Measurements from ENCODE around the gene TTC7B.

Gene TTC7B

DNA sequence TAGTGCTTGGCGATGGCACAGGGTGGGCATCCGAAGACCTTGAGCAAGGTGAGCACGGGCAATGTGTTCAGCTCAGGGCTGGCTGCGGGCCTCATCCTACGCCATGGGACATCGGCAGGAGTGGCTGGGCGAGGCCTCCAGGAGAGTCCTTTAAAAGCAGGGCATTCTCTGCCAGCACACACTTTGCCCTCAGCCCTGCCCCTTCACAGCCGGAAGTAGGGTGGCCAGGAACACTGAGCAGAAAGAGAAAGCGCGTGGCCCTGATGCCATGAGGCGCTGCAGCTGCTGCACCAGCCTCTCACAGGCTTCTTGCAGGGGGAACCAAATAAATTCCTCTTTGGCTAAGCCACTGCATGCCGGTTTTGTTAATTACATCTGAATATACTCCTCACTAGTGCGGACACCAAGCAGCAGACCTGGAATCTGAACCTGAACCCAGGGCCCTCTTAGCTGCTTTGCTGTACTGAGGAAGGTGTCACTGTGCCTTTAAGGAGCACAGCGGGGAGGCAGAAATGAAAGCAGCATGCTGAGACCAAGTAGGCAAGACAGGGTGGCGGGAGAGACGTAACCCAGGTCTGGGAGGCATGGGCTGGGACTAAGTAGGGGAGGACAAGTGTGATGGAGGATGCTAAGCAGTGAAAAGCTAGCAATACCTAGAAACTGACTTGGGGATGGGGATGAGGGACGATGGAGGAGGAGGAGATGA, 155.2 kb downstream of the TTC7B start:
- Histone ChIP-seq H3K36me3 (ENCODE audit: control insufficient read depth, insufficient read depth, low read length) (no peaks in the 10 kb centered on the region), H3K27ac (ENCODE audit: insufficient read depth, low read length, poor library complexity, severe bottlenecking) (no peak overlapping the region), H3K27me3 (replicated peaks; ENCODE audit: control insufficient read depth, insufficient read depth, low read length, poor library complexity, severe bottlenecking) (no peaks in the 10 kb centered on the region), H3K9me3 (ENCODE audit: control insufficient read depth, low read length) (no peaks in the 10 kb centered on the region), H3K4me1 (ENCODE audit: control insufficient read depth, insufficient read depth, low read length, poor library complexity, severe bottlenecking) (no peaks in the 10 kb centered on the region), H3K4me3 (ENCODE audit: insufficient read depth, low read depth, low read length, poor library complexity, severe bottlenecking) (no peak overlapping the region)
- DNase-seq: no peak

DNA sequence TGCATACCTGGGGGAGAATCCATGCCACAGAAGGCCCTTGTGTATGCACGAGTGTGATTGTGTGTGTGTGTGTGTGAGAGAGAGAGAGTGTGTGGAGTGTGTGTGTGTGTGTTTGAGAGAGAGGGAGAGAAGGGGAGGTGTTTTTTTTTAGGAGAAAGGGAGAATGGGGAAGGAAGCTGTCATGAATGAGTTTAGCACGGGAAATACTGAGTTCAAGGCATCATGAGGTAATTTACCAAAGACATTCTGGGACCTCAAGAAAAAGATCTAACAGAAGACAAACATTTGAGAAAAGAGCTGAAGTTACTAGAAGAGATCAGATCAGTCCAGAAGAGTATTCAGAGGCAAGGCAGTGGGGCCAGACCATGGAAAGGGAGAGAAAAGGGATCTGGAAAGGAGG, 157.1 kb downstream of the TTC7B start:
- Histone ChIP-seq H3K27me3 (replicated peaks; ENCODE audit: control insufficient read depth, insufficient read depth, low read length, poor library complexity, severe bottlenecking) (no peaks in the 10 kb centered on the region), H3K4me3 (ENCODE audit: insufficient read depth, low read depth, low read length, poor library complexity, severe bottlenecking) (no peak overlapping the region), H3K27ac (ENCODE audit: insufficient read depth, low read length, poor library complexity, severe bottlenecking) (no peak overlapping the region), H3K4me1 (ENCODE audit: control insufficient read depth, insufficient read depth, low read length, poor library complexity, severe bottlenecking) (no peaks in the 10 kb centered on the region), H3K36me3 (ENCODE audit: control insufficient read depth, insufficient read depth, low read length) (no peaks in the 10 kb centered on the region), H3K9me3 (ENCODE audit: control insufficient read depth, low read length) (no peaks in the 10 kb centered on the region)
- DNase-seq: no peak

DNA sequence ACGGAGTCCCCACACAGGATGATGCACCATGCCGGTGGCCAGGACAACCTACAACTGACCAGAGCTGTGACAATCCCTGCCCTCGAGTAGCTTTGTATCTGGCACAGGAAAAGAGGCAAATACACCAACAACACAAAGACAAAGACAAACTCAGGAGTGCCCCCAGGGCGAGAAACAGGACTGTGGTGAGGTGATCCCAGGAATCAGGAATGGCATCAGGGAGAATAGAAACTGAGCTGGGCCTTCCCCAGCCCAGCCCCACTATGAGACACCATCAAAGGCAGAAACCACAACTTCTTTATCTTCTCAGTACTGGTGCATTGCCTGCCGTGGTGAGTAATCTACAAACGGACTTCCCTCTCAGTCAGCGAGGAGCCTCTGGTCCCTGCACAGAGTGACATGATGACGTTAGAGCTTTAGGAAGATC, 157.7 kb downstream of the TTC7B start:
- no peak for DNase-seq
- Histone ChIP-seq H3K27me3 (replicated peaks; ENCODE audit: control insufficient read depth, insufficient read depth, low read length, poor library complexity, severe bottlenecking) (no peaks in the 10 kb centered on the region), H3K4me1 (ENCODE audit: control insufficient read depth, insufficient read depth, low read length, poor library complexity, severe bottlenecking) (no peaks in the 10 kb centered on the region), H3K4me3 (ENCODE audit: insufficient read depth, low read depth, low read length, poor library complexity, severe bottlenecking) (no peak overlapping the region), H3K36me3 (ENCODE audit: control insufficient read depth, insufficient read depth, low read length) (no peaks in the 10 kb centered on the region), H3K9me3 (ENCODE audit: control insufficient read depth, low read length) (no peaks in the 10 kb centered on the region), H3K27ac (ENCODE audit: insufficient read depth, low read length, poor library complexity, severe bottlenecking) (no peak overlapping the region)

DNA sequence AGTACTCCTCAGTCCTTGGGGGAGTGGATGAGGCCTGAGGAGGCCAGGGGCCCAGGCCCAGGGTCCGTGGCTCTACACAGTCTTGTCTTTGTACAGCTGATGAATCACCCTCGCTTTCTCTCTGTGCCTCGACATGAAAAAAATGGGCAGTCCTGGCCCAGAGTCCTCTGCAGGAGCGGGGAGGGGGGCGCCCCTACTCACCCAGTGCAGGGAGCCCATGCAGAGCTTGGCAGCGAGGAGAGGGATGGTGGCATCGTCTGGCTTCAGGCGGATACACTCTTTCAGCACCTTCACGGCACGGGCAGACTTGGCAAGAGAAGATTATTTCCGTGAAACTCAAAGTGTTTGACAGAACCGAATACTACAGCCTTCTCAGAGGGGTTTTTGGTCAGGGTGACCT, 159.3 kb downstream of the TTC7B start:
- H3K9me3 ChIP-seq (ENCODE audit: control insufficient read depth, low read length): no peaks in the 10 kb centered on the region
- no peaks in the 10 kb centered on the region for H3K27me3 ChIP-seq (replicated peaks; ENCODE audit: control insufficient read depth, insufficient read depth, low read length, poor library complexity, severe bottlenecking)
- H3K4me1 ChIP-seq (ENCODE audit: control insufficient read depth, insufficient read depth, low read length, poor library complexity, severe bottlenecking): no peaks in the 10 kb centered on the region
- no peaks in the 10 kb centered on the region for H3K36me3 ChIP-seq (ENCODE audit: control insufficient read depth, insufficient read depth, low read length)
- no peak overlapping the region for H3K4me3 ChIP-seq (ENCODE audit: insufficient read depth, low read depth, low read length, poor library complexity, severe bottlenecking)
- DNase-seq: no peak
- H3K27ac ChIP-seq (ENCODE audit: insufficient read depth, low read length, poor library complexity, severe bottlenecking): no peak overlapping the region

DNA sequence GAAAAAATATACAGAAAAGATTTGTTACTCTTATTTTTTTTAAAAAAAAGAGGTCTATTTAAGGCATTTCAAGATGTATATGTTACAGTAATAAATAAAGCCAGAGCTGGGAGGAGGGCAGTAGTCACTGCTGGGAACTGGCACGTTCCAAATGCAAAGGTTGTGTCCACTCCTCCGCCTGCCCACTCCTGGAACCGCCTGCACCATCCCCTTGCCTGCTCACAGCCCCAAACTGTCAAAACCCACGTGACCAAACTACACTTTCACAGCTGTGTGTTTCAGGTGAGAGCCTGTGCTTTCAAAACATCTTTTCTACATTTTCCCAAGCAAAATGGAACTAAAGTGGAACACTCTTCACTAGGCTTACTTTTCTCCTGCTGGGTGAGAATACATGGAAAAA, 160.4 kb downstream of the TTC7B start:
- no peak overlapping the region for H3K4me3 ChIP-seq (ENCODE audit: insufficient read depth, low read depth, low read length, poor library complexity, severe bottlenecking)
- H3K36me3 ChIP-seq (ENCODE audit: control insufficient read depth, insufficient read depth, low read length): no peaks in the 10 kb centered on the region
- H3K4me1 ChIP-seq (ENCODE audit: control insufficient read depth, insufficient read depth, low read length, poor library complexity, severe bottlenecking): no peaks in the 10 kb centered on the region
- no peak overlapping the region for H3K27ac ChIP-seq (ENCODE audit: insufficient read depth, low read length, poor library complexity, severe bottlenecking)
- H3K27me3 ChIP-seq (replicated peaks; ENCODE audit: control insufficient read depth, insufficient read depth, low read length, poor library complexity, severe bottlenecking): no peaks in the 10 kb centered on the region
- DNase-seq: no peak
- H3K9me3 ChIP-seq (ENCODE audit: control insufficient read depth, low read length): no peaks in the 10 kb centered on the region

DNA sequence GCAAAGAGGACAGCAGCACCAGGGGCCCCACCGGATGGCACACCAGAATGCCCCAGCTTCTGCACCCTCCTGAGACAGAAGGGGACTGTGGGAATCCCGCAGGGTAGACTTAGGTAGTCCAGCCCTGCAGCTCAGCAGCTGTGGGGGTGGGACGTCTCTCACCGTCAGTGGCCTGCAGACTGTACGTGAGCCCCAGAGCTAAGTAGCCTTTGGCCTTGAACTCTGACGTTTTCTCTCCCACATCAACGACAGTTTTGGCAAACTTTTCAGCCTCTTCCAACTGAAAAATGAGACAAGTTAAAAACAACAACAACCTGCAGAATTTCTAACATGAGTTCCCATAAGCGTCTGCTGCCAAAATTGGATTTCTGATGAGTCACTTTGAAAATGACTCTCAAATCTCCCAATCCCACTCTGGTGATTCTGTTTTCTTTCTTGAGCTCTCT, 161.4 kb downstream of the TTC7B start:
- H3K36me3 ChIP-seq (ENCODE audit: control insufficient read depth, insufficient read depth, low read length): no peaks in the 10 kb centered on the region
- H3K27me3 ChIP-seq (replicated peaks; ENCODE audit: control insufficient read depth, insufficient read depth, low read length, poor library complexity, severe bottlenecking): no peaks in the 10 kb centered on the region
- no peak for DNase-seq
- H3K4me1 ChIP-seq (ENCODE audit: control insufficient read depth, insufficient read depth, low read length, poor library complexity, severe bottlenecking): no peaks in the 10 kb centered on the region
- H3K4me3 ChIP-seq (ENCODE audit: insufficient read depth, low read depth, low read length, poor library complexity, severe bottlenecking): no peak overlapping the region
- H3K27ac ChIP-seq (ENCODE audit: insufficient read depth, low read length, poor library complexity, severe bottlenecking): no peak overlapping the region
- H3K9me3 ChIP-seq (ENCODE audit: control insufficient read depth, low read length): no peaks in the 10 kb centered on the region

DNA sequence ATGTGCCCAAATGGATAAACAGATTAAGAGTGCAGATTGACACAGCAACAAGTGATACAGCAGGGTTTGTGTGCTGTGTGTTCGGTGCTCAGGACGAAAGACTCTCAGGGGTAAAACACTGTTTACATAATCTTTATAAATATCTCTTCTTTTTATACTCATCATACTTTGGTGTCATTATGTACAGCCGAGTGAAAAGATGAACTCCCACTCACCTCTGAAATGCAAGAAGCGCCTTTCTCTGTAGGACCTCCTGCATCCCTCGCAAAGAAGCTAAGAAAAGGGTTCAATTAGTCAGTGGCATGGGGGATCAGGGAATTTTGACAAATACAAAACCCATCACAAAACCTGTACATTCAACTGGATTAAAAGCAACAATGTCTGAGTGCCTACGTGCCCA, 163.6 kb downstream of the TTC7B start:
- no peaks in the 10 kb centered on the region for H3K36me3 ChIP-seq (ENCODE audit: control insufficient read depth, insufficient read depth, low read length)
- no peak overlapping the region for H3K27ac ChIP-seq (ENCODE audit: insufficient read depth, low read length, poor library complexity, severe bottlenecking)
- H3K9me3 ChIP-seq (ENCODE audit: control insufficient read depth, low read length): no peaks in the 10 kb centered on the region
- no peak overlapping the region for H3K4me3 ChIP-seq (ENCODE audit: insufficient read depth, low read depth, low read length, poor library complexity, severe bottlenecking)
- no peak for DNase-seq
- no peaks in the 10 kb centered on the region for H3K27me3 ChIP-seq (replicated peaks; ENCODE audit: control insufficient read depth, insufficient read depth, low read length, poor library complexity, severe bottlenecking)
- H3K4me1 ChIP-seq (ENCODE audit: control insufficient read depth, insufficient read depth, low read length, poor library complexity, severe bottlenecking): no peaks in the 10 kb centered on the region

DNA sequence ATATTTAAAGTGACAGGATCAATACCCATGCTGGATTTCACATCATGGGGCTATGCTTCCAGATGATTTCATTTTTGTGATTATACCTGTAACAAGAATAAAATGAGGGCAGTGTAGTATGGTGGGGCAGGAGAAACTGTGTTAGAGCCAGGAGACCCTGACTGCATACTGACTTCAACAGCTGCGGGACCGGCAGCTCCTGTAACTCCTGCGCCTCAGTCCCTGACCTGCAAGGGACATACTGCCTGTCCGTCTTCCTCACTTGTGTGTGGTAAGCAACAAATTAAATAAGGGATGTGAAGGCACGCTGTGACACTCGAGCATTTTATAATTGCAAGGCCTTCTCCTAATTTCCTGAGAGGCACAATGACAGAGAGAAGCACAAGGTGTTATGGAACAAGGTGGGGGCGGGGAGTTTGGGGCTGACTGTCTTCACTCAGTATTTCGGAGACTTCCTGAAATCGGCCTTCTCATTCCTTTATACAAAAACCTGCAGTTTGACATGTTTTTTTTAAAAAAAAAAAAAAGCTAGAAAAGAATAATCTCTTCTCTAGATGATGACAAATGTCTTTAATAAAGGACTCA, 164.2 kb downstream of the TTC7B start:
- Histone ChIP-seq H3K9me3 (ENCODE audit: control insufficient read depth, low read length) (no peaks in the 10 kb centered on the region), H3K27ac (ENCODE audit: insufficient read depth, low read length, poor library complexity, severe bottlenecking) (no peak overlapping the region), H3K27me3 (replicated peaks; ENCODE audit: control insufficient read depth, insufficient read depth, low read length, poor library complexity, severe bottlenecking) (no peaks in the 10 kb centered on the region), H3K4me1 (ENCODE audit: control insufficient read depth, insufficient read depth, low read length, poor library complexity, severe bottlenecking) (no peaks in the 10 kb centered on the region), H3K36me3 (ENCODE audit: control insufficient read depth, insufficient read depth, low read length) (no peaks in the 10 kb centered on the region), H3K4me3 (ENCODE audit: insufficient read depth, low read depth, low read length, poor library complexity, severe bottlenecking) (no peak overlapping the region)
- DNase-seq: no peak

DNA sequence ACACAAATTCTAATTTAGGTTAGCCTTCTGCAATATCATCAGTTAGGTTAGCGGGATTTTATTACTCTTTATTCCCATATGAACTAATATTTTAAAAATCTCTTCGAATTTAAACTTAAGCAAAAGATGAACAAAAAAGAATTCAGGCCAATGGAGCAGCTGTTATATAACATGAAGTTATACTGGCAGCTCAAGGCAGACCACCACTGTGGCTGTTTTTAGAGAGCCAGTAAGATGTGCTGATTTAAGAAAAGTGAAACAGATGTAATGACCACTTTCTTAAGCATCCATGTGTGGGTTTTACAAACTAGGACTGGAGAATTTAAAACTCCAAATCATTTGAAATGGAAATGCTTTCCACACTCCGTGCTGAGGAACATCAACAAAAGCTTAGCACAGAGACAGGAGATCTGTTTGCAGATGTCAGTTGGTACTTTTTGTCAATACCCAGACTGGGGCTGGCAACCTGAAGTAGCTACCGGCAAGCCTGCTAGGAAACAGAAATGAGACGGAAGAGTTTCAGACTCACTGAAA, 164.9 kb downstream of the TTC7B start:
- Histone ChIP-seq H3K9me3 (ENCODE audit: control insufficient read depth, low read length) (no peaks in the 10 kb centered on the region), H3K27me3 (replicated peaks; ENCODE audit: control insufficient read depth, insufficient read depth, low read length, poor library complexity, severe bottlenecking) (no peaks in the 10 kb centered on the region), H3K4me1 (ENCODE audit: control insufficient read depth, insufficient read depth, low read length, poor library complexity, severe bottlenecking) (no peaks in the 10 kb centered on the region), H3K27ac (ENCODE audit: insufficient read depth, low read length, poor library complexity, severe bottlenecking) (no peak overlapping the region), H3K36me3 (ENCODE audit: control insufficient read depth, insufficient read depth, low read length) (no peaks in the 10 kb centered on the region), H3K4me3 (ENCODE audit: insufficient read depth, low read depth, low read length, poor library complexity, severe bottlenecking) (no peak overlapping the region)
- DNase-seq: no peak

DNA sequence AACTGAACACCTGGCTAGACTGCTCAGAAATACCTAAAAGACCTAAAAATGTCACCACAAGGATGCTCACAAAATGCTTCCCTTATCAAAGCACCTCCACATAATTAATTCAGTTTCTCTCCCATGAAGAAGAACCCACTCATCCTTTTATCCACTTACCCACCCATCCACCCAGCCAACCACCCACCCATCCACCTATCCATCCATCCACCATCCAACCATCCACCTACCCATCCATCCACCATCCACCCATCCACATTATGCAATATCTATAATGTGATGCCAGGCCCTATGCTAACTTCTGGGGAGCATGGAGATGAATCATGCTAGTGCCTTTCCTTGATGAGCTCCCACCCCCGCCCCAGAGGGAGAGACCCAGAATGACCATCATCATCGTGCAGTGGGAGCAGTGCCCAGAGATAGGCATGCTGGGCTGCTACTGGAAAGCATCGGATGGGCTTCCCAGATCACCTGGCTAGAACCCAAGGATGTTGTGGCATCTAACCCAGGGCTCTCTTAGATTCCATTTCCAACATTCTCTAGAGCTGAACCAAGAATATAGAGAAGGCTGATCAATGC, 166.6 kb downstream of the TTC7B start:
- DNase-seq: no peak
- Histone ChIP-seq H3K4me3 (ENCODE audit: insufficient read depth, low read depth, low read length, poor library complexity, severe bottlenecking) (no peak overlapping the region), H3K9me3 (ENCODE audit: control insufficient read depth, low read length) (no peaks in the 10 kb centered on the region), H3K27ac (ENCODE audit: insufficient read depth, low read length, poor library complexity, severe bottlenecking) (no peak overlapping the region), H3K36me3 (ENCODE audit: control insufficient read depth, insufficient read depth, low read length) (no peaks in the 10 kb centered on the region), H3K27me3 (replicated peaks; ENCODE audit: control insufficient read depth, insufficient read depth, low read length, poor library complexity, severe bottlenecking) (no peaks in the 10 kb centered on the region), H3K4me1 (ENCODE audit: control insufficient read depth, insufficient read depth, low read length, poor library complexity, severe bottlenecking) (no peaks in the 10 kb centered on the region)
